GM10266 (cell line): ENCODE results near the gene ZC3H4.

ENCODE experiments used
- DNase-seq: peaks from one replicate; pipeline ENCODE4 v3.0.0; 2012; ENCODE audit errors: extremely low spot score
- CTCF ChIP-seq: IDR thresholded peaks from 2 replicates; pipeline ENCODE4 v1.5.1; 2012; ENCODE audit warnings: mild to moderate bottlenecking, low read depth; ENCODE audit not compliant: control insufficient read depth, insufficient read depth; ENCODE audit errors: missing control alignments

ZC3H4 gene

GRCh38 chr19:47024502-47024901 is 89.1 kb downstream of the ZC3H4 start:
- no peak for DNase-seq
- TF ChIP-seq CTCF: no peak

- no peak for TF ChIP-seq CTCF
- no peak for DNase-seq
These were observed 90.2 kb downstream of the ZC3H4 start for GRCh38 chr19:47023448-47023794.

- TF ChIP-seq CTCF: no peak
- no peak for DNase-seq
These were observed 90.8 kb downstream of the ZC3H4 start for GRCh38 chr19:47022541-47023447.

DNA sequence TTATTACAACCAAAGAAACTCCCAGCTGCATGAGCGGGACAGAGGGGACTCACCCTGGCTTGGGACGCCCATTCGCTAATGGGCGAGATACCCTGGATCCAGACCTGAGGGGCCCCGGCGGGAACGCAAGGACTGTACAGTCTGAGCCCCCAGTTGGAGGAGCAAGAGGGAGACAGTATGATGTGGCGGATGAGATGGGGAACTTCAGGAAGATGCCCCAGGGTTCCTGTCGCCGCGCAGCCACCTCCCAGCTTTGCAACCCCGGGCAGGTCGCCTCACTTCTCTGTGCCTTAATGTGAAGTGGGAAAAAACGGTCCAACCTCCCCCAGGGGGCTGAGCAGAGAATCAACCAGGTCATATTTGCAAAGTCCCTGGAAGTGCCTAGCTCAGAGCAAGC is 91.4 kb downstream of the ZC3H4 start:
- TF ChIP-seq CTCF: no peak

GRCh38 chr19:47021536-47022139 is 91.9 kb downstream of the ZC3H4 start:
- no peak for DNase-seq
- no peak for TF ChIP-seq CTCF

More for the DNA sequence above, 91.4 kb downstream of the ZC3H4 start:
- no peak for DNase-seq

DNA sequence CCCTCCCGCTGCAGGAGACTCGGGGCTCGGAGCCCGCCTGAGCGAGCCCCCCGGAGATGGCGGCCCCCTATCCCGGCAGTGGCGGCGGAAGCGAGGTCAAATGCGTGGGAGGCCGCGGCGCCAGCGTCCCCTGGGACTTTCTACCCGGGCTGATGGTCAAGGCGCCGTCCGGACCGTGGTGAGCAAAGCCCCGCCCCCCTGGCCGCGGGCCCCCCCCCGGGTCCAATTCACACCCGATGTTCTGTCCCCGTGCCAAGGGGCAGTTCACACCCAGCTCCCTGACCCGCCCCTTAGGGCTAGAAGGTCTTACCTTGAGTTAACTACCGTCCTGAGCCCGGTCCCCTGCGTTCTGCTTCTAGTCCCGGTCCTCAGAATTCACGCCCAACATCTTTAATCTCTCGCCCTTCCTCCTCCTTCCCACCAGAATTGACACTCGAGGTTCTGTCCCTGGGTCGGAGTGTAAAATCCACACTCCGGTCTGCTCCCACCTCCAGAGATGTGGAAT is 92.5 kb downstream of the ZC3H4 start:
- no peak for TF ChIP-seq CTCF
- peak; percentile 77 for DNase-seq
